Measurements from ENCODE around the gene RAD51B. TPM values are rescaled to one million over a fixed set of nuclear protein-coding genes. Genes with fewer than 3 reads are reported as not detected.

RAD51B gene
- total and polyA plus RNA-seq, 2 of the 13 experiments (the other 11 are each of a cell fraction or from before 2014, with no cell fraction given): 7.0 to 9.5 TPM

DNA sequence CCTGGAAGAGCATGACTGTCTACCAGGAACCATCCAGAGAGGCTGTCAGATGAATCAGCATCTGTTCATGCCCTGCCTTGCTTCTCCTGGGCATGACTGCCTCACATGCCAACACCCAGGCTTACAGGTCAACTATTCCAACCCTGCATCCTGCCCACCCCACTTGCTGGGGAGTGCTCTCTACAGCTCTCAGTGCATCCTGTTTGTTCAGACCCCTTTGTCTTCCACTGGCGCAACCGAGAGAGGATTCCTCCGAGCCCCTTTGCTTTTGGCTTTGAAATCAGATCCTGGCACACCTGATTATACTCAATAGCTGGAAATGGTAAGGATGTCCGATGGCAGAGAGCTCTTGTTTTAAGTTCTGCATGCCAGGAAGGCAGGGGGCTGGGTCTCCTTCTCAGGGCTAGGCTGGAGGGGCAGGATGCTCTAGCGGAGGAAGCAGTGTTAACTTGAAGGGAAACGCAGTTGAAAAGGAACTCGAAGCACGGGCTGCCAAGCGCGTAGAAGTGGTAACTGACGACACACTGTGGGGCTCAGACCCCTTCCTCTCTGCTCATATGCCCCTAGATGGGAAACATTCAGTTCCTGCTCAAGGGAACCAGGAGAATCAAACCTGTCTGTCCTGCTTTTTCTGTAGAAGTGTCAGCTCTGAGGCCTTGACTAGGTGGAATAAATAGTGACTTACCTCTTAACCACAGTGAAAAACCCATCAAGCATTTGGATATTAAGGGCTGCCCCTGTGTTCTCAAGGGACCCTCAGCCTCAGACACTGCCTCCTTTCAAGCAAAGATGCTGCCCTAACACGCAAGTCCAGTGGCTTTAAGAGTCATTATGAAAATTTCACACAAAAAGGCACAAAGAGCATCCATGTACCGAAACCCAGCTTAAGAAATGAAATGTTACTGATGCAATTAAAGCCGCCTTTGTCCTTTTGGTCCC lies 675.8 kb downstream of the RAD51B start:
- Histone ChIP-seq H3K79me2 (ENCODE audit: insufficient read depth, low read length) (no peaks in the 10 kb centered on the region), H3K9ac (ENCODE audit: insufficient read depth, low read depth, low read length) (no peak overlapping the region), H3K27me3 (ENCODE audit: control insufficient read depth in 1 of 2, insufficient read depth in 2 of 2, low read length in 2 of 2) (no peaks in the 10 kb centered on the region), H3K4me2 (ENCODE audit: low read depth, low read length) (no peak overlapping the region), H3K27ac (ENCODE audit: extremely low read length, insufficient read depth, low read length) (no peak overlapping the region), H3K4me1 (ENCODE audit: insufficient read depth, low read length) (no peaks in the 10 kb centered on the region), H4K20me1 (ENCODE audit: insufficient read depth, low read length) (no peaks in the 10 kb centered on the region), H3K36me3 (replicated peaks in 1 of 2; ENCODE audit: control insufficient read depth in 1 of 2, insufficient read depth in 2 of 2, low read length in 2 of 2) (no peaks in the 10 kb centered on the region), H3K4me3 (replicated peaks in 1 of 3; ENCODE audit: insufficient read depth in 1 of 3, low read depth in 2 of 3, low read length in 3 of 3) (no peak overlapping the region), H3K9me3 (ENCODE audit: low read length) (no peaks in the 10 kb centered on the region), H2AFZ (ENCODE audit: low read length) (no peak overlapping the region)
- CTCF ChIA-PET (ENCODE audit: low intra/inter-chr PET ratio, low total read pairs): no interaction called here
- in situ Hi-C loops (cut with HindIII; ENCODE audit: extremely low pct_ligation_motif_present, low pct_unique_long_range_greater_than_20kb): no loop called here
- DNase-seq (ENCODE audit: low spot score): no peak
- TF ChIP-seq ZSCAN29 (CRISPR knock-in tag; conservative IDR thresholded peaks at IDR 0.05) (no peak), ZNF549 (CRISPR knock-in tag; IDR thresholded peaks at IDR 0.05) (no peak)
- TF ChIP-seq, protein P1, sequence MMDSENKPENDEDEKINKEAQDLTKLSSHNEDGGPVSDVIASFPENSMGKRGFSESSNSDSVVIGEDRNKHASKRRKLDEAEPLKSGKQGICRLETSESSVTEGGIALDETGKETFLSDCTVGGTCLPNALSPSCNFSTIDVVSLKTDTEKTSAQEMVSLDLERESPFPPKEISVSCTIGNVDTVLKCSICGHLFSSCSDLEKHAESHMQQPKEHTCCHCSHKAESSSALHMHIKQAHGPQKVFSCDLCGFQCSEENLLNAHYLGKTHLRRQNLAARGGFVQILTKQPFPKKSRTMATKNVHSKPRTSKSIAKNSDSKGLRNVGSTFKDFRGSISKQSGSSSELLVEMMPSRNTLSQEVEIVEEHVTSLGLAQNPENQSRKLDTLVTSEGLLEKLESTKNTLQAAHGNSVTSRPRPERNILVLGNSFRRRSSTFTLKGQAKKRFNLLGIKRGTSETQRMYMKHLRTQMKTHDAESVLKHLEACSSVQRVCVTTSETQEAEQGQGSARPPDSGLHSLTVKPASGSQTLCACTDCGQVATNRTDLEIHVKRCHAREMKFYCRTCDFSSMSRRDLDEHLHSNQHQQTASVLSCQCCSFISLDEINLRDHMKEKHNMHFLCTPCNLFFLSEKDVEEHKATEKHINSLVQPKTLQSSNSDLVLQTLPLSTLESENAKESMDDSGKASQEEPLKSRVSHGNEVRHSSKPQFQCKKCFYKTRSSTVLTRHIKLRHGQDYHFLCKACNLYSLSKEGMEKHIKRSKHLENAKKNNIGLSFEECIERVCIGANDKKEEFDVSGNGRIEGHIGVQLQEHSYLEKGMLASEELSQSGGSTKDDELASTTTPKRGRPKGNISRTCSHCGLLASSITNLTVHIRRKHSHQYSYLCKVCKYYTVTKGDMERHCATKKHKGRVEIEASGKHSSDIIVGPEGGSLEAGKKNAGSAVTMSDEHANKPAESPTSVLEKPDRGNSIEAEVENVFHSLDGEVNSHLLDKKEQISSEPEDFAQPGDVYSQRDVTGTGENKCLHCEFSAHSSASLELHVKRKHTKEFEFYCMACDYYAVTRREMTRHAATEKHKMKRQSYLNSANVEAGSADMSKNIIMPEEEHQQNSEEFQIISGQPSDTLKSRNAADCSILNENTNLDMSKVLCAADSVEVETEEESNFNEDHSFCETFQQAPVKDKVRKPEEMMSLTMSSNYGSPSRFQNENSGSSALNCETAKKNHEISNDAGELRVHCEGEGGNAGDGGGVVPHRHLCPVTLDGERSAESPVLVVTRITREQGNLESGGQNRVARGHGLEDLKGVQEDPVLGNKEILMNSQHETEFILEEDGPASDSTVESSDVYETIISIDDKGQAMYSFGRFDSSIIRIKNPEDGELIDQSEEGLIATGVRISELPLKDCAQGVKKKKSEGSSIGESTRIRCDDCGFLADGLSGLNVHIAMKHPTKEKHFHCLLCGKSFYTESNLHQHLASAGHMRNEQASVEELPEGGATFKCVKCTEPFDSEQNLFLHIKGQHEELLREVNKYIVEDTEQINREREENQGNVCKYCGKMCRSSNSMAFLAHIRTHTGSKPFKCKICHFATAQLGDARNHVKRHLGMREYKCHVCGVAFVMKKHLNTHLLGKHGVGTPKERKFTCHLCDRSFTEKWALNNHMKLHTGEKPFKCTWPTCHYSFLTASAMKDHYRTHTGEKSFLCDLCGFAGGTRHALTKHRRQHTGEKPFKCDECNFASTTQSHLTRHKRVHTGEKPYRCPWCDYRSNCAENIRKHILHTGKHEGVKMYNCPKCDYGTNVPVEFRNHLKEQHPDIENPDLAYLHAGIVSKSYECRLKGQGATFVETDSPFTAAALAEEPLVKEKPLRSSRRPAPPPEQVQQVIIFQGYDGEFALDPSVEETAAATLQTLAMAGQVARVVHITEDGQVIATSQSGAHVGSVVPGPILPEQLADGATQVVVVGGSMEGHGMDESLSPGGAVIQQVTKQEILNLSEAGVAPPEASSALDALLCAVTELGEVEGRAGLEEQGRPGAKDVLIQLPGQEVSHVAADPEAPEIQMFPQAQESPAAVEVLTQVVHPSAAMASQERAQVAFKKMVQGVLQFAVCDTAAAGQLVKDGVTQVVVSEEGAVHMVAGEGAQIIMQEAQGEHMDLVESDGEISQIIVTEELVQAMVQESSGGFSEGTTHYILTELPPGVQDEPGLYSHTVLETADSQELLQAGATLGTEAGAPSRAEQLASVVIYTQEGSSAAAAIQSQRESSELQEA (CRISPR knock-in tag; IDR thresholded peaks at IDR 0.05; ENCODE audit: not compliant biosample characterization): no peak
- intact Hi-C loops (cut with micrococcal nuclease; ENCODE audit: unreplicated experiment): no loop called here
- FAIRE-seq: no peak
- ATAC-seq: no peak
- 84% methylated on average over 14 of the region's 14 CpGs for WGBS (ENCODE audit: low lambda C conversion rate)
- no TSS peak for BruUV-seq (replicated peaks)
- POLR2A ChIA-PET: no interaction called here

Data from HepG2 (cell line).